ENCODE data around the gene USP20. TPM values are rescaled to one million over a fixed set of nuclear protein-coding genes. Genes with fewer than 3 reads are reported as not detected.

The USP20 gene
- total and polyA plus RNA-seq, 10 of the 15 experiments (the other 5 are each of a cell fraction or from before 2014, with no cell fraction given) = 0.66 to 23.3 (median 11.0) TPM

- TF ChIP-seq PBX3 (IDR thresholded peaks at IDR 0.05; ENCODE audit: insufficient replicate concordance, low read depth, low read length) = peak; percentile 91
- no peak for TF ChIP-seq ATF2 (IDR thresholded peaks at IDR 0.05; ENCODE audit: low read length)
- peak; percentile 100 for TF ChIP-seq EED (IDR thresholded peaks at IDR 0.05; ENCODE audit: low read depth)
- peak; percentile 72 for TF ChIP-seq E4F1 (IDR thresholded peaks at IDR 0.05; ENCODE audit: borderline replicate concordance, partially characterized antibody)
- TF ChIP-seq NR2C1 (IDR thresholded peaks at IDR 0.05) = no peak; the same call in 1 of the 2 replicates
- no peak for TF ChIP-seq SREBF2 (IDR thresholded peaks at IDR 0.05; ENCODE audit: low read length)
- no peak for TF ChIP-seq PRDM15 (CRISPR knock-in tag; IDR thresholded peaks at IDR 0.05)
- peak; percentile 96 to 97 for TF ChIP-seq BHLHE40 (IDR thresholded peaks at IDR 0.05; ENCODE audit: borderline replicate concordance in 1 of 2, low read depth in 2 of 2, low read length in 1 of 2)
- 0 out of 2 replicates have a peak, but pooled peaks have one; percentile 46 for TF ChIP-seq NFYB (IDR thresholded peaks at IDR 0.05; ENCODE audit: insufficient read depth, low read depth, low read length)
- peak; percentile 99 for TF ChIP-seq GATAD2B (conservative IDR thresholded peaks at IDR 0.05; ENCODE audit: low read depth)
- no peak for TF ChIP-seq SUPT20H (IDR thresholded peaks at IDR 0.05; ENCODE audit: borderline replicate concordance, control insufficient read depth, low read depth, low read length)
- TF ChIP-seq MEF2B (IDR thresholded peaks at IDR 0.05; ENCODE audit: partially characterized antibody, poor library complexity, severe bottlenecking) = peak; percentile 99
- TF ChIP-seq CREM (IDR thresholded peaks at IDR 0.05; ENCODE audit: low read depth) = peak; percentile 96
- TF ChIP-seq ZNF274 (IDR thresholded peaks at IDR 0.05; ENCODE audit: insufficient read depth, insufficient read length) = no peak
- TF ChIP-seq BMI1 (IDR thresholded peaks at IDR 0.05; ENCODE audit: borderline replicate concordance) = peak; percentile 67; the same call in 1 of the 2 replicates
These were observed 53.2 kb downstream of the USP20 start (continued) for GRCh38 chr9:129888293-129889121.
